HG03354 (cell line): Measurements from ENCODE around the gene PHF12.
"Not testable (repeated sequence)": the region's sequence is repeated elsewhere in the genome, so short reads cannot be mapped to it uniquely, and the experiment has no call there.

Experiments
- ATAC-seq: cut with Tn5 transposase; IDR thresholded peaks from one replicate; pipeline ENCODE4 v1.9.1; 2021; ENCODE audit warnings: mild to moderate bottlenecking; ENCODE audit not compliant: unreplicated experiment, poor library complexity, severe bottlenecking

The PHF12 gene

DNA sequence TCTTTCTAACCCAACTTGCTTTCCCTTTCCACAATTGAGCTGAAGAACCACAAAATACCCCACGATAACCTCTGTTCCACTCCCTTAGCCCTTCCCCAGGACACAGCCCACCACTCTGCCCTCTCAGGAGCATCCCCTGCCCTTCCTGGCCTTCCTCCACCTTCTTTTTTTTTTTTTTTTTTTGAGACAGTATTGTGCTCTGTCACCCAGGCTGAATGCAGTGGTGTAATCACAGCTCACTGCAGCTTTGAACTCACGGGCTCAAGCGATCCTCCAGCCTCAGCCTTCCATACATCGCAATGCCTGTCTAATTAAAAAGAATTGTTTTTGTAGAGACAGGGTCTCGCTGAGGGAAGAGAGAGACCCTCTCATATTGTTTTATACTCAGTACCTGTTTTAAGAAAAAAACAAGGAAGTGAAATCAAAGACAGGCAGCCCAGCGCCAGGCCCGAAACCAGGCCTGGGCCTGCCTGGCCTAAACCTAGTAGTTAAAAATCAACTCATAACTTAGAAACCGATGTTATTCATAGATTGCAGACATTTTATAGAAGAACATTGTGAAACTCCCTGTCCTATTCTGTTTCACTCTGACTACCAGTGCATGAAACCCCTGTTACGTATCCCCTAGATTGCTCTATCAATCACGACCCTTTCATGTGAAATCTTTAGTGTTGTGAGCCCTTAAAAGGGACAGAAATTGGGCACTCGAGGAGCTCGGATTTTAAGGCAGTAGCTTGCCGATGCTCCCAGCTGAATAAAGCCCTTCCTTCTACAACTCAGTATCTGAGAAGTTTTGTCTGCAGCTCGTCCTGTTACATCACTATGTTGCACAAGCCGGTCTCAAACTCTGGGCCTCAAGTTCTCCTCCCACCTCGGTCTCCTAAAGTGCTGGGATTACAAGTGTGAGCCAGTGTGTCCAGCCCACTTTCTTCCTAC is 57.8 kb downstream of the PHF12 start:
- ATAC-seq = not testable (repeated sequence)

DNA sequence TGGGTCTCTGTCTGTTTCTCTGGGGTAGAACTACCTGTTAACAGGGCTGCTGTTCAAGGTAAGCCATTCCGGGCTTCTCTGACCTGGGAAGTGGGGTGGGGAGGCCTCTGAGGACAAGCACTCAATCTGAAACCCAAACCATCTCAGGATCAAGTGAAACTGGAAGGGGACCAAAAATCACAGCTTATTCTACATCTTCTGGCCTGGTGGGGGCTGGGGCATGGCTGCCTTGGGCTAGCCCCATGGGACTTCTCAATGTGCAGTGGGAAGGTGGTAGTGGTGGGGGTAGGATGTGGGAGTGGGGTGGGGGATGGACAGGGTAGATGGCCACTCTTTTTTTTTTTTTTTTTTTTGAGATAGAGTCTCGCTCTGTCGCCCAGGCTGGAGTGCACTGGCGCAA is 59.3 kb downstream of the PHF12 start:
- no peak for ATAC-seq

DNA sequence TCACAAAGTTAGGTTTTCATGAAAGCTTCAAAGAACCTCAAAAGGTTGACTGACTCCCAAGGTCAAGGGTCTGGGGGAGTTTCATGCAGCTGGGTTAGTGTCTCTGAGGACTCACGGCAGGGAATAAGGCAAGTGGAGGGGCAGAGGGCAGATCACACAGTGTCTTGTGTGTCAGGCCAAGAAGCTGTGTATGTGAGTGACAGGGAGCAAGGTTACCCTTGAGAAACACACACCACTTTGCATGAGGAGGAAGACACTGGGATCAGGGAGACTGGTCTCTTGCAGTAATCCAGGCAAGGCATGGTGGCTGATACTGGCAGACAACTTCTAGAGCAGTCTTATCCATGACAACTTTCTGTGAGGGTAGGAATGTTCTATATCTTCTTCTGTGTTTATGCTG is 60.1 kb downstream of the PHF12 start:
- ATAC-seq = no peak

DNA sequence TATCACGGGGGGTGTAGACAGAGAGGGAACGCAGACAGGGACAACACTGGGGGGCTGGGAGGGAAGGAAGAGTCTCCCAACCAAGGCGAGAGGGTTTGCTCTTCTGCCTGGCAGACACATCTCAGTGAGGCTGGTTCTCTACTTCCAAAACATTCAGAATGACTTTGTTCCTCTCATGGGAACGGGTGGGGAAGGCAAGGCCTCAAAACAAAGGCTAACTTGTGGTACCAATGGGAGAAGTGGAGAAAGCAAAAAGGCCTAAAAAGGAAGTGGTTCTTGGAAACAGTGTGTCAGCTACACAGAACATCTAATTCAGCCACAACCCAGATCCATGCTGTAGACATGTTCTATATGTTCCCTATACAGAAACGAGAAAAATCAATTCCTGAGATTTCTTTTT is 61.3 kb downstream of the PHF12 start:
- ATAC-seq = no peak

GRCh38 chr17:28888832-28889231 is 62.5 kb downstream of the PHF12 start:
- ATAC-seq = no peak

DNA sequence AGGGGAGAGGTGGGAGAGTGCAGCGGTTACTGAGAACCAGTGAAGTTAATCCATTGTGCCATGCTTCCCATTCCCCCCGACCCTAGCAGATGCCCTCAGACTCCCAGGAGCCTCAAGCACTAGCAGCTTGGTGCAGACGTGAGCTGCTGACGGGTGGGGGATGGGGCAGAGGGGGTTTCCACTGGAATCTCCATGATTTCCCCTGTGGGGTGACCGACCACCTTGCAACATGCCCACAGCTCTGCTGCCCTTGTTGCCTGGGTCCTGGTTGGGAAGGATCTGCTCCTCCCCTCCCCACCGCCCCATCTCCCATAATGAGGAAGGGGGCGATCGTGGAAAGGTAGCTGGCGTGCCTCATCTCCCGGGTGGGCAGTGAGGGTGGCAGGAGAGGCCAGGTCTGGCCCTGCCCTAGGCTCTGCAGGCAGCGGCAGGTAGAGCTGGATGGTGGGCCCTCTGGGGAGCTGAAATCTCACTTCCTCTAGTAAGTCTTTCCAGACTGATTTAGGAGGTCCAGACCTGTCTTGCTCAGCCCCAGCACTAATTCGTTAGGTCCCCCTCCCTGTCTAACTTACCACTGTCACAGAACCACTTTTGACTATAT is 63.3 kb downstream of the PHF12 start:
- ATAC-seq = no peak

- ATAC-seq = no peak
Measured at GRCh38 chr17:28885951-28886350, 65.4 kb downstream of the PHF12 start.

GRCh38 chr17:28885363-28885762 is 66.0 kb downstream of the PHF12 start:
- no peak for ATAC-seq

- no peak for ATAC-seq
Measured at GRCh38 chr17:28883967-28884702, 67.2 kb downstream of the PHF12 start.

GRCh38 chr17:28882154-28882895 is 69.0 kb downstream of the PHF12 start:
- no peak for ATAC-seq

- ATAC-seq = no peak
Measured at GRCh38 chr17:28881533-28882056, 69.7 kb downstream of the PHF12 start.

DNA sequence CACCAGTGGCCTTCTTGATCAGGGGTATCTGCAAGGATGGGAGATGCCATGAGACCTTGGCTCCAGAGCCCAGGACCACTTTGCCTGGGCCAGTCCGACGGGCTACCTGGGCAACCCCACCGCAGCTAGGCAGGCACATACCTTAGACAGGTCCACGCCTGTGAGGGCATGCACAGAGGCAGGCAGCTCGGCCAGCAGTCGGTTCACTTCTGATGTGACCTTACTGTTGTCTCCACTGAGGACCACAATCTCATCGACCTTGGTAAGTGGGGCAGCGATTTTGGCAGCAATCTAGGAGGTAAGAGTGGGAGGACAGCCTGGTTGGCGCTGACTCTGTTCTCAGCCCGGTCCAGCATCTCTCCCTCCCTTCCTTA is 70.8 kb downstream of the PHF12 start:
- ATAC-seq = no peak

DNA sequence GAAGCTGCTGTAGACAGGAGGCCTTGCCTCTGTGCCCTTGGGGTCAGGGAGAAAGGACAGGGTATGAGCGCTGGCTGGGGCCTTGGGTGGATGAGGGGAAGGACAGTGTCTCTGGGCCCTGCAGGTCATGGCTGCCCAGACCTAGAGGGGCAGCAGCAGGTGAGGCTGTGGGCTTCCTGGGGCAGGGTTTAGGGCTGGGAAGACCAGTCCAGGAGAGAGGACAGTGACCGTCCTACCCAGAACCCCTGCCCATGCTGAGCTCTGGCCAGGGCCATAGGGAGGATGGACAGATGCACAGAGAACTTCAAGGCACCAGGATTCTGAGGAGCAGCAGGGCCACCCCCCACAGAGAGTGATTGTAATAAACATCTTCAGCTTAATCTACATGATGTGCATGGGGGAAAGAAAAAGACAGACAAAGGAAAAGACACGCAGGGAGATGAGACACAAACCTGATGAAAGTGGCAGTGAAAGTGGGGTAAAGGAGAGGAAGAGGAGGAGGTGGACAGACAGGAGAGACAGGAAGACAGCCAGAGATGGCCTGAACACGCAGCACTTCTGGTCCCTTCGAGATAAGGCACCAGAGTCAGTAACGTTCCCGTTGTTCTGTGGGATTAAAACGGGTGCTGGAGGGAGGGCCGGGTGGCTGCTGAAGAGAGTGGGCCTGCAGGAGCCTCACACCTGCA is 71.3 kb downstream of the PHF12 start:
- ATAC-seq = no peak

GRCh38 chr17:28878981-28879380 is 72.3 kb downstream of the PHF12 start:
- no peak for ATAC-seq

GRCh38 chr17:28878158-28878910 is 73.0 kb downstream of the PHF12 start:
- no peak for ATAC-seq

GRCh38 chr17:28877150-28877711 is 74.1 kb downstream of the PHF12 start:
- ATAC-seq = not testable (repeated sequence)

DNA sequence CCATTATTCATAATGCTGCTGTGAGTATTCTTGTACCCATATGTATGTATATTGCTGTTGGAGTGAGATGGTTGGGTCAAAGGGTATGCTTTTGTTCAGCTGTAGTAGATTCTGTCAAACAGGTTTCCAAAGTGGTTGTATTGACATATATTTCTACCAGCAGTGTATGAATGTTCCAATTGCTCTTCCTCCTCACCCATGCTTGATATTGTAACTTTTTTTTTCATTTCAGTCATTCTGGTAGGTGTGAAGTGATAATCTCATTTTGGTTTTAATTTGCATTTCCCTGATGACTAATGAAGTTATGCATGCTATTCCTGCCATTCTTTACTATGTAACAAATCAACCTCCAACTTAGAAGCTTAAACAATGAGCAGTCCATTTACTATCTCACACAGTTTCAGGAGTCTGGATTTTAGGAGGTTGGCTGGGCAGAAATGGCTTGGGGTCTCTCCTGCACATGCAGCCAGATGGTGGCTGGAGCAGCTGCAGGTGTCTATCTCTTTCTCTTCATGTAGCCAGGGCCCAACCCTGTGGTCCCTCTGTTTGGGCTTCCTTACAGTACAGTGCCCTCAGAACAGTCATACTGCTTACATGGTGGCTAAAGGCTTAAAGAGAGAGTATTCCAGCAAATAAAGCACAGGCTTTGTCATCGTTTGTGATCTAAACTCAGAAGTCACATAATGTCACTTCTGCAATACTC is 75.3 kb downstream of the PHF12 start:
- ATAC-seq = no peak

DNA sequence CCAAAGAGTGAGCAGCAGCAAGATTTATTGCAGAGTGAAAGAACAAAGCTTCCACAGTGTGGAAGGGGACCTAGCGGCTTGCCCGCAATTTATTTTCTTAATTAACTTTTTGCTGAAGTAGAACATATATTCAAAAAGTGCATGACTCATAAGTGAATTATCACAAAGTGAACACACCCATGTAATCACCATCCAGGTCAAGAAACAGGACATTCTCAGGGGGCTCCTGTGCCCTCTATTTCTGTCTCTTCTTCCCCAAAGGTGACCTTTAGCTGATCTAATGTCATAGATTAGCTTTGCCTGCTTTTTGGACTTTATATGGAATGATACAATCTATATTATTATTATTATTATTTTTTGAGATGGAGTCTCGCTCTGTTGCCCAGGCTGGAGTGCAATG is 76.6 kb downstream of the PHF12 start:
- ATAC-seq = no peak
